H1 (cell line): ENCODE data around the gene MEGF11. TPM values are rescaled to one million over a fixed set of nuclear protein-coding genes. Genes with fewer than 3 reads are reported as not detected.

Source experiments
- CTCF ChIA-PET: fragments of 300-600 bp; sonication (Branson Sonifier 250); formaldehyde crosslinking; loops from one replicate; lab custom pipeline; 2021; ENCODE audit not compliant: partially characterized antibody; lab: Charles Lee
- POLR2A ChIA-PET: fragments of 300-600 bp; sonication (Branson Sonifier 250); formaldehyde crosslinking; loops from one replicate; lab custom pipeline; 2021; ENCODE audit warnings: inconsistent platforms; ENCODE audit not compliant: partially characterized antibody; lab: Charles Lee
- DNase-seq, 2 experiments: peaks; one replicate each; pipeline versions ENCODE4 v3.0.0 to v3.0.0-alpha.2; 2010 to 2022; ENCODE audit warnings: low spot score in 2 of 2, low read depth in 1 of 2, mixed read lengths in 1 of 2
- FAIRE-seq: peaks from 2 replicates; lab custom pipeline; 2011; peaks lifted over from hg19 to GRCh38; lab: Jason Lieb, UNC
- H2AFZ ChIP-seq: 2 replicates; pipeline ENCODE4 v1.8.1; 2012; ENCODE audit warnings: low read length, inconsistent platforms
- H2AK5ac ChIP-seq: 2 replicates; pipeline ENCODE4 v1.6.1; 2013; ENCODE audit warnings: low read depth, low read length
- H2BK120ac ChIP-seq: replicated peaks from 2 replicates; pipeline ENCODE3; 2013; ENCODE audit warnings: low read depth, low read length, inconsistent platforms
- H2BK12ac ChIP-seq: 2 replicates; pipeline ENCODE4 v1.6.1; 2013; ENCODE audit warnings: low read depth, low read length
- H2BK15ac ChIP-seq: 2 replicates; pipeline ENCODE4 v1.6.1; 2013; ENCODE audit warnings: low read length
- H2BK20ac ChIP-seq: 2 replicates; pipeline ENCODE4 v1.6.1; 2013; ENCODE audit warnings: low read length
- H2BK5ac ChIP-seq: 2 replicates; pipeline ENCODE4 v1.6.1; 2013; ENCODE audit warnings: low read depth, low read length
- H3K14ac ChIP-seq: 2 replicates; pipeline ENCODE4 v1.6.1; 2013; ENCODE audit warnings: inconsistent platforms; ENCODE audit not compliant: insufficient read length
- H3K18ac ChIP-seq: 2 replicates; pipeline ENCODE4 v1.6.1; 2013; ENCODE audit warnings: low read length; ENCODE audit errors: extremely low read depth
- H3K23ac ChIP-seq: 2 replicates; pipeline ENCODE4 v1.6.1; 2013; ENCODE audit warnings: inconsistent platforms; ENCODE audit not compliant: insufficient read length
- H3K23me2 ChIP-seq: 2 replicates; pipeline ENCODE4 v1.6.1; 2013; ENCODE audit warnings: low read depth, low read length
- H3K27ac ChIP-seq: 2 replicates; pipeline ENCODE4 v1.6.1; 2011; ENCODE audit warnings: low read depth, low read length, inconsistent platforms
- H3K27me3 ChIP-seq, 4 experiments: replicated peaks in 1 of 4; 1 replicate in 1 of 4; 2 replicates in 3 of 4; pipeline versions ENCODE4 v1.6.1 to v1.8.1; 2011 to 2013; ENCODE audit warnings: low read length in 3 of 4, mild to moderate bottlenecking in 3 of 4, inconsistent platforms in 2 of 4, mixed read lengths in 2 of 4, moderate library complexity in 1 of 4; ENCODE audit not compliant: control insufficient read depth in 3 of 4, insufficient read depth in 3 of 4; ENCODE audit errors: extremely low read depth in 1 of 4
- H3K36me3 ChIP-seq, 4 experiments: 2 replicates each; pipeline versions ENCODE4 v1.6.1 to v1.8.1; 2011 to 2013; ENCODE audit warnings: mild to moderate bottlenecking in 4 of 4, low read length in 3 of 4, moderate library complexity in 2 of 4, control low read depth in 1 of 4, inconsistent platforms in 1 of 4; ENCODE audit not compliant: insufficient read depth in 4 of 4, control insufficient read depth in 2 of 4
- H3K4ac ChIP-seq: replicated peaks from 2 replicates; pipeline ENCODE3; 2013; ENCODE audit warnings: low read length, low read depth, mixed read lengths, inconsistent platforms; ENCODE audit not compliant: insufficient read length
- H3K4me1 ChIP-seq, 4 experiments: replicated peaks in 1 of 4; 1 replicate in 1 of 4; 2 replicates in 3 of 4; pipeline versions ENCODE4 v1.6.1 to v1.8.1; 2011 to 2013; ENCODE audit warnings: low read length in 3 of 4, inconsistent platforms in 2 of 4, mixed read lengths in 1 of 4; ENCODE audit not compliant: insufficient read depth in 4 of 4, control insufficient read depth in 3 of 4
- H3K4me2 ChIP-seq, 2 experiments: 2 replicates each; pipeline versions ENCODE4 v1.6.1 to v1.8.1; 2011 to 2013; ENCODE audit warnings: low read depth in 2 of 2, low read length in 2 of 2, control low read depth in 1 of 2, inconsistent platforms in 1 of 2, mild to moderate bottlenecking in 1 of 2; ENCODE audit not compliant: insufficient read depth in 1 of 2
- H3K4me3 ChIP-seq, 4 experiments: fragments of 200-600, 300-600 bp in 1 of 4; sonication (generic), shearing (Covaris generic), sonication (Bioruptor Twin) in 1 of 4; 2 replicates each; pipeline versions ENCODE4 v1.5.1 to v1.8.1; 2011 to 2016; ENCODE audit warnings: low read length in 4 of 4, low read depth in 3 of 4, control low read depth in 2 of 4, inconsistent platforms in 2 of 4, mild to moderate bottlenecking in 2 of 4, mixed read lengths in 1 of 4, moderate library complexity in 1 of 4; ENCODE audit not compliant: insufficient read depth in 2 of 4; ENCODE audit errors: extremely low read depth in 1 of 4
- H3K56ac ChIP-seq: replicated peaks from 2 replicates; pipeline ENCODE3; 2013; ENCODE audit warnings: low read depth, mild to moderate bottlenecking, mixed read lengths, low read length, inconsistent platforms; ENCODE audit not compliant: insufficient read length
- H3K79me1 ChIP-seq: 2 replicates; pipeline ENCODE4 v1.6.1; 2013; ENCODE audit warnings: low read depth, low read length, control low read depth
- H3K79me2 ChIP-seq, 2 experiments: 2 replicates each; pipeline versions ENCODE4 v1.6.1 to v1.8.1; 2012 to 2013; ENCODE audit warnings: low read length in 2 of 2, mild to moderate bottlenecking in 2 of 2, inconsistent platforms in 1 of 2; ENCODE audit not compliant: insufficient read depth in 2 of 2, control insufficient read depth in 1 of 2
- H3K9ac ChIP-seq, 4 experiments: replicated peaks in 1 of 4; 1 replicate in 1 of 4; 2 replicates in 3 of 4; pipeline versions ENCODE4 v1.6.1 to v1.8.1; 2011 to 2013; ENCODE audit warnings: low read depth in 3 of 4, low read length in 3 of 4, control low read depth in 2 of 4, mild to moderate bottlenecking in 2 of 4, moderate library complexity in 2 of 4, inconsistent platforms in 1 of 4; ENCODE audit errors: extremely low read depth in 1 of 4
- H3K9me3 ChIP-seq, 2 experiments: 2 replicates each; pipeline versions ENCODE4 v1.6.1 to v1.8.1; 2012 to 2013; ENCODE audit warnings: mild to moderate bottlenecking in 2 of 2, moderate library complexity in 2 of 2, control low read depth in 1 of 2, inconsistent platforms in 1 of 2, low read depth in 1 of 2, low read length in 1 of 2, mixed read lengths in 1 of 2; ENCODE audit not compliant: insufficient read depth in 2 of 2
- H4K20me1 ChIP-seq, 2 experiments: replicated peaks in 1 of 2; 2 replicates each; pipeline versions ENCODE3 to v1.8.1; 2011 to 2013; ENCODE audit warnings: inconsistent platforms in 2 of 2, low read length in 2 of 2, mild to moderate bottlenecking in 1 of 2; ENCODE audit not compliant: insufficient read depth in 2 of 2, control insufficient read depth in 1 of 2
- H4K5ac ChIP-seq: 2 replicates; pipeline ENCODE4 v1.6.1; 2013; ENCODE audit warnings: low read length, low read depth, mixed read lengths, inconsistent platforms; ENCODE audit not compliant: insufficient read length
- H4K8ac ChIP-seq: 2 replicates; pipeline ENCODE4 v1.8.0; 2013; ENCODE audit warnings: mild to moderate bottlenecking, moderate library complexity, low read length, inconsistent platforms; ENCODE audit not compliant: insufficient read depth; ENCODE audit errors: extremely low read depth
- H4K91ac ChIP-seq: replicated peaks from 2 replicates; pipeline ENCODE3; 2013; ENCODE audit warnings: low read length, mixed read lengths, inconsistent platforms; ENCODE audit not compliant: insufficient read length
- ATF2 ChIP-seq: IDR thresholded peaks from 2 replicates; pipeline ENCODE4 v1.6.1; 2012; ENCODE audit warnings: low read length, inconsistent platforms
- MAFK ChIP-seq: IDR thresholded peaks from 2 replicates; pipeline ENCODE4 v1.6.1; 2012; ENCODE audit warnings: low read depth, mild to moderate bottlenecking, improper control_type of control experiment, low read length
- POLR2AphosphoS5 ChIP-seq: IDR thresholded peaks from 2 replicates; pipeline ENCODE4 v1.6.1; 2011; ENCODE audit warnings: low read depth, low read length
- POU5F1 ChIP-seq: IDR thresholded peaks from 2 replicates; pipeline ENCODE4 v1.6.1; 2011; ENCODE audit warnings: low read depth, mild to moderate bottlenecking, low read length, moderate library complexity
- SP2 ChIP-seq: IDR thresholded peaks from 2 replicates; pipeline ENCODE4 v1.6.1; 2012; ENCODE audit warnings: mild to moderate bottlenecking, low read length, inconsistent platforms
- WGBS, 2 experiments: shearing (Covaris generic) in 1 of 2; methylation state at CpG; one replicate each; pipeline versions ENCODE4 v1.1.6 to v1.1.7; 2013 to 2015; ENCODE audit warnings: low lambda C conversion rate in 2 of 2, mixed read lengths in 2 of 2, inconsistent platforms in 1 of 2, low coverage in 1 of 2, missing lambda C conversion rate in 1 of 2; ENCODE audit not compliant: insufficient replicate concordance in 2 of 2, insufficient coverage in 1 of 2, insufficient read length in 1 of 2; ENCODE audit errors: extremely low coverage in 1 of 2, missing lambda C conversion rate in 1 of 2; 5-methylcytosine and 5-hydroxymethylcytosine counted together
- polyA plus RNA-seq, 7 experiments: library from polyadenylated mRNA; depleted of rRNA in 3 of 7; stranded (reverse) in 5 of 7; unstranded in 2 of 7; fragments of >200 nt in 5 of 7; fragments of 200-250 nt in 2 of 7; gene quantifications; 1 replicate in 5 of 7; 2 replicates in 1 of 7; 4 replicates in 1 of 7; pipeline versions ENCODE4 v1.2.1 to v1.2.3, GENCODE V29; 2011 to 2013; ENCODE audit warnings: missing spikeins in 2 of 7, mixed read lengths in 2 of 7
- total RNA-seq: library from RNA; stranded (reverse); fragmentation: NEBNext Ultra II Directional; extraction: Animal tissue kit (Norgen Biotek cat#: 25700); gene quantifications from 2 replicates; pipeline ENCODE4 v1.2.1, GENCODE V29; 2021

MEGF11 gene
- total and polyA plus RNA-seq, 2 of the 8 experiments (the other 6 are each of a cell fraction or from before 2014, with no cell fraction given): 4.4 to 4.8 TPM

GRCh38 chr15:66164788-66165187 lies 88.8 kb downstream of the MEGF11 start:
- no peak overlapping the region for H3K9ac ChIP-seq
- H2AK5ac ChIP-seq: no peak overlapping the region
- H3K14ac ChIP-seq: no peak overlapping the region
- H3K18ac ChIP-seq: no peak overlapping the region
- H3K23me2 ChIP-seq: no peaks in the 10 kb centered on the region
- ChIA-PET CTCF (interaction anchor here (0.6 to 2.1 kb wide), 9 partner anchors 12 to 530 kb away, joined by 3 to 10 read pairs (median 3); no protein-coding TSS in a partner anchor), POLR2A (interaction anchor here (1.0 kb wide), 1 partner anchor 10 kb away, joined by 3 read pairs; no protein-coding TSS in a partner anchor)
- no peak overlapping the region for H3K4me2 ChIP-seq
- no peak overlapping the region for H2BK12ac ChIP-seq
- 89% methylated on average over 4 of the region's 4 CpGs; no CpG with 5 or more reads in 1 of the 2 experiments for WGBS, 2 experiments
- no peaks in the 10 kb centered on the region for H3K79me2 ChIP-seq
- no peak overlapping the region for H4K8ac ChIP-seq
- H3K27me3 ChIP-seq: no peaks in the 10 kb centered on the region
- no peak overlapping the region for H2BK5ac ChIP-seq
- no peak overlapping the region for H3K23ac ChIP-seq
- H2AFZ ChIP-seq: no peak overlapping the region
- no peaks in the 10 kb centered on the region for H4K20me1 ChIP-seq
- H2BK20ac ChIP-seq: no peak overlapping the region
- H3K4ac ChIP-seq: no peak overlapping the region
- no peak overlapping the region for H2BK120ac ChIP-seq
- no peaks in the 10 kb centered on the region for H3K36me3 ChIP-seq
- peaks cover 3% of the 10 kb centered on the region; the same call in 1 of the 2 replicates for H3K79me1 ChIP-seq
- peaks cover 0 to 3% (median 0%) of the 10 kb centered on the region in 4 experiments; a peak in 1 of 7 replicates for H3K4me1 ChIP-seq
- no peak overlapping the region for H4K91ac ChIP-seq
- FAIRE-seq (no peak), DNase-seq (no peak)
- no peak overlapping the region for H3K4me3 ChIP-seq
- H3K9me3 ChIP-seq: no peaks in the 10 kb centered on the region
- H3K56ac ChIP-seq: no peak overlapping the region
- no peak overlapping the region for H2BK15ac ChIP-seq
- no peak overlapping the region for H3K27ac ChIP-seq
- H4K5ac ChIP-seq: no peak overlapping the region
- TF ChIP-seq ATF2 (no peak), MAFK (no peak), SP2 (no peak), POU5F1 (no peak), POLR2AphosphoS5 (no peak)
